ENCODE measurements around the gene IRS1. TPM values are rescaled to one million over a fixed set of nuclear protein-coding genes. Genes with fewer than 3 reads are reported as not detected.
A peak's percentile ranks its signal among the peaks of the same experiment; 100 is the strongest.

IRS1 gene
- polyA plus RNA-seq, 2 of the 4 experiments (the other 2 are of a cell fraction) = 10.4 to 13.9 TPM

DNA sequence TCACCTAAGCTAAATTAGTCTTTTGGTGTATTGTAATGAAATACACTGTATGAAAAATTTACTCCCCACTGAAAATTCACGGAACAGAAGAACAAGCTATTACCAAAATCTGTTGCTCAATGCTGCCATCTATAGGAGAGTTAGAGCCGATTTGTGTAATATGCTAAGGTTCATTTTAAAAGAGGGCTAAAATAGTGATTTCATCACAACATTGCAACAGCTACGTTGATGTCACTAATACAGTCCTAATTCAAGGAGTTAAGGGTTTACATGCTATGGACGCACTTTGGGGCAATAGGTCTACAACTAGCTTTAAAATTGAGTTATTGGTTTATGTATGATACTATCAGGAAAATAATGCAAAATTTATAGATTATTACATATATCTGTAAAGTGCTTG, 3.0 kb upstream of the IRS1 start:
- ChIA-PET POLR2A (interaction anchor here (0.6 to 0.9 kb wide), 3 partner anchors 684 to 1137 kb away, joined by 3 read pairs; no protein-coding TSS in a partner anchor), CTCF (interaction anchor here (0.6 to 4.6 kb wide), 47 partner anchors 9 to 1140 kb away, joined by 3 to 28 read pairs (median 4); partner anchors contain the start of gene RHBDD1)
- Histone ChIP-seq H3K4me3 (no peak overlapping the region), H3K4me2 (peak overlapping the region; percentile 96), H3K27ac (peak overlapping the region in 1 of 2 experiments; percentile 31; a peak in 1 of 6 replicates), H3K9me3 (no peaks in the 10 kb centered on the region), H3K4me1 (peaks cover 20% of the 10 kb centered on the region)
- TF ChIP-seq HEYL (CRISPR knock-in tag; IDR thresholded peaks at IDR 0.05) (no peak), SMC3 (IDR thresholded peaks at IDR 0.05) (peak; percentile 90), MAZ (IDR thresholded peaks at IDR 0.05; ENCODE audit: borderline replicate concordance, low read depth, low read length) (no peak), RAD21 (conservative IDR thresholded peaks at IDR 0.05 in 1 of 2, IDR thresholded peaks at IDR 0.05 in 1 of 2) (peak; percentile 86 to 89), POLR2A (IDR thresholded peaks at IDR 0.05; ENCODE audit: low read length) (no peak), CEBPB (IDR thresholded peaks at IDR 0.05) (peak; percentile 87 to 92), POLR2AphosphoS2 (conservative IDR thresholded peaks at IDR 0.05; ENCODE audit: low read length) (no peak), KDM1A (IDR thresholded peaks at IDR 0.05; ENCODE audit: low read depth) (no peak)
- TF ChIP-seq, protein P1, sequence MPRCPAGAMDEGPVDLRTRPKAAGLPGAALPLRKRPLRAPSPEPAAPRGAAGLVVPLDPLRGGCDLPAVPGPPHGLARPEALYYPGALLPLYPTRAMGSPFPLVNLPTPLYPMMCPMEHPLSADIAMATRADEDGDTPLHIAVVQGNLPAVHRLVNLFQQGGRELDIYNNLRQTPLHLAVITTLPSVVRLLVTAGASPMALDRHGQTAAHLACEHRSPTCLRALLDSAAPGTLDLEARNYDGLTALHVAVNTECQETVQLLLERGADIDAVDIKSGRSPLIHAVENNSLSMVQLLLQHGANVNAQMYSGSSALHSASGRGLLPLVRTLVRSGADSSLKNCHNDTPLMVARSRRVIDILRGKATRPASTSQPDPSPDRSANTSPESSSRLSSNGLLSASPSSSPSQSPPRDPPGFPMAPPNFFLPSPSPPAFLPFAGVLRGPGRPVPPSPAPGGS (IDR thresholded peaks at IDR 0.05) = no peak
- TF ChIP-seq, protein P2, sequence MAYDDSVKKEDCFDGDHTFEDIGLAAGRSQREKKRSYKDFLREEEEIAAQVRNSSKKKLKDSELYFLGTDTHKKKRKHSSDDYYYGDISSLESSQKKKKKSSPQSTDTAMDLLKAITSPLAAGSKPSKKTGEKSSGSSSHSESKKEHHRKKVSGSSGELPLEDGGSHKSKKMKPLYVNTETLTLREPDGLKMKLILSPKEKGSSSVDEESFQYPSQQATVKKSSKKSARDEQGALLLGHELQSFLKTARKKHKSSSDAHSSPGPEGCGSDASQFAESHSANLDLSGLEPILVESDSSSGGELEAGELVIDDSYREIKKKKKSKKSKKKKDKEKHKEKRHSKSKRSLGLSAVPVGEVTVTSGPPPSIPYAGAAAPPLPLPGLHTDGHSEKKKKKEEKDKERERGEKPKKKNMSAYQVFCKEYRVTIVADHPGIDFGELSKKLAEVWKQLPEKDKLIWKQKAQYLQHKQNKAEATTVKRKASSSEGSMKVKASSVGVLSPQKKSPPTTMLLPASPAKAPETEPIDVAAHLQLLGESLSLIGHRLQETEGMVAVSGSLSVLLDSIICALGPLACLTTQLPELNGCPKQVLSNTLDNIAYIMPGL (CRISPR knock-in tag; IDR thresholded peaks at IDR 0.05; ENCODE audit: borderline replicate concordance) = no peak
- TF ChIP-seq, protein P3, sequence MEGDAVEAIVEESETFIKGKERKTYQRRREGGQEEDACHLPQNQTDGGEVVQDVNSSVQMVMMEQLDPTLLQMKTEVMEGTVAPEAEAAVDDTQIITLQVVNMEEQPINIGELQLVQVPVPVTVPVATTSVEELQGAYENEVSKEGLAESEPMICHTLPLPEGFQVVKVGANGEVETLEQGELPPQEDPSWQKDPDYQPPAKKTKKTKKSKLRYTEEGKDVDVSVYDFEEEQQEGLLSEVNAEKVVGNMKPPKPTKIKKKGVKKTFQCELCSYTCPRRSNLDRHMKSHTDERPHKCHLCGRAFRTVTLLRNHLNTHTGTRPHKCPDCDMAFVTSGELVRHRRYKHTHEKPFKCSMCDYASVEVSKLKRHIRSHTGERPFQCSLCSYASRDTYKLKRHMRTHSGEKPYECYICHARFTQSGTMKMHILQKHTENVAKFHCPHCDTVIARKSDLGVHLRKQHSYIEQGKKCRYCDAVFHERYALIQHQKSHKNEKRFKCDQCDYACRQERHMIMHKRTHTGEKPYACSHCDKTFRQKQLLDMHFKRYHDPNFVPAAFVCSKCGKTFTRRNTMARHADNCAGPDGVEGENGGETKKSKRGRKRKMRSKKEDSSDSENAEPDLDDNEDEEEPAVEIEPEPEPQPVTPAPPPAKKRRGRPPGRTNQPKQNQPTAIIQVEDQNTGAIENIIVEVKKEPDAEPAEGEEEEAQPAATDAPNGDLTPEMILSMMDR (IDR thresholded peaks at IDR 0.05) = peak; percentile 88
- no peak for ATAC-seq
- WGBS (ENCODE audit: missing lambda C conversion rate) = 0% methylated on average over 4 of the region's 4 CpGs
- no peak for FAIRE-seq
- DNase-seq (ENCODE audit: low read depth in 1 of 2, low spot score in 1 of 2) = peak in 1 of 2 experiments; percentile 85

DNA sequence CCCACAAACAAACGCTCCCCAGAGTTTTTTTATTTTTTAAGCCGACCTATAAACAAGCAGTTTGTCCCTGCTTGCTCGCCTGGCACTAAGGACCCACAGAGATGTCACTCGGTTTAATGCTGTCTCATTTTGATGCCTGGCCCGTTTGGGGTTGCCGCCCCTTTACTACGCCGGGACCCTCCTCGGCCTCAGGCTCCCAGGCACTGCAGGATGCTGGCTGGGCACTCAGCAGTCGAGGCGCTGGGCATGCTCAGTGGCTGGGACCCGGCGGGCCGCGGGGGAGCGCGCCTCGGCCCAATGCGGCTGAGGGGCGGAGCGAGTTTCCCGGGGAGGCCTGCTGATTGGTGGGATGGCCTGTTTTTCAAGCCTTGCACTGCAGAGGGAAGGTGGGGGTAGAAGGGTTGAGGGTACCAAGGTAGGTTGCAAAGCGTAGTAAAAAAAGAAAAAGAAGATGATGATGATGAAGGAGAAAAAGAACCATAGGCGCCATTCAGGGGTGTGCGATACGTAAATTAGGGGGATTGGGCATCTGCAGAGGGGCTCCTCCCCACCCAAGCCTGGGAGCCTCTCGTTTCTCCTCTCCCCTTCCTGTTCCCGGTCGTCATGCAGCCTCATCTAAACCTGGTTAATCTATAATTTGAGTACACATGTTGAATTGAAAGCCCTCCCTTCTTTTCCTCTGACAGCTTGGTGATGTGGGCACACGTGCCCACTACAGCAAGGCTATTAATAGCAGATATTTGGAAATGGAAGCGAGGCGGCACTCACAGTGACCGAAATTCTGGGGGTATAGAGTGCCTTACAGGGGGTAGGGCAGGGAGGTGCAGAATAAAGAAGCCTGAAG, 1.5 kb upstream of the IRS1 start:
- FAIRE-seq (peak; percentile 65), DNase-seq (ENCODE audit: low read depth in 1 of 2, low spot score in 1 of 2) (peak; percentile 84 to 91), ATAC-seq (peak; percentile 63 to 86)
- no peaks in the 10 kb centered on the region for H3K9me3 ChIP-seq
- peak overlapping the region; percentile 80 for H3K4me3 ChIP-seq
- CTCF ChIA-PET = interaction anchor here (0.7 to 4.6 kb wide), 25 partner anchors 11 to 1135 kb away, joined by 3 to 28 read pairs (median 5); partner anchors contain the start of gene RHBDD1
- POLR2A ChIA-PET = interaction anchor here (0.8 to 1.0 kb wide), 3 partner anchors 11 to 1136 kb away, joined by 3 to 4 read pairs (median 4); partner anchors contain the start of gene RHBDD1
- peak overlapping the region; percentile 95 to 100 for H3K27ac ChIP-seq
- H3K4me2 ChIP-seq = peak overlapping the region; percentile 96
- 1% methylated on average over 29 of the region's 33 CpGs for WGBS (ENCODE audit: missing lambda C conversion rate)
- peaks cover 33% of the 10 kb centered on the region for H3K4me1 ChIP-seq
- TF ChIP-seq, protein P4, sequence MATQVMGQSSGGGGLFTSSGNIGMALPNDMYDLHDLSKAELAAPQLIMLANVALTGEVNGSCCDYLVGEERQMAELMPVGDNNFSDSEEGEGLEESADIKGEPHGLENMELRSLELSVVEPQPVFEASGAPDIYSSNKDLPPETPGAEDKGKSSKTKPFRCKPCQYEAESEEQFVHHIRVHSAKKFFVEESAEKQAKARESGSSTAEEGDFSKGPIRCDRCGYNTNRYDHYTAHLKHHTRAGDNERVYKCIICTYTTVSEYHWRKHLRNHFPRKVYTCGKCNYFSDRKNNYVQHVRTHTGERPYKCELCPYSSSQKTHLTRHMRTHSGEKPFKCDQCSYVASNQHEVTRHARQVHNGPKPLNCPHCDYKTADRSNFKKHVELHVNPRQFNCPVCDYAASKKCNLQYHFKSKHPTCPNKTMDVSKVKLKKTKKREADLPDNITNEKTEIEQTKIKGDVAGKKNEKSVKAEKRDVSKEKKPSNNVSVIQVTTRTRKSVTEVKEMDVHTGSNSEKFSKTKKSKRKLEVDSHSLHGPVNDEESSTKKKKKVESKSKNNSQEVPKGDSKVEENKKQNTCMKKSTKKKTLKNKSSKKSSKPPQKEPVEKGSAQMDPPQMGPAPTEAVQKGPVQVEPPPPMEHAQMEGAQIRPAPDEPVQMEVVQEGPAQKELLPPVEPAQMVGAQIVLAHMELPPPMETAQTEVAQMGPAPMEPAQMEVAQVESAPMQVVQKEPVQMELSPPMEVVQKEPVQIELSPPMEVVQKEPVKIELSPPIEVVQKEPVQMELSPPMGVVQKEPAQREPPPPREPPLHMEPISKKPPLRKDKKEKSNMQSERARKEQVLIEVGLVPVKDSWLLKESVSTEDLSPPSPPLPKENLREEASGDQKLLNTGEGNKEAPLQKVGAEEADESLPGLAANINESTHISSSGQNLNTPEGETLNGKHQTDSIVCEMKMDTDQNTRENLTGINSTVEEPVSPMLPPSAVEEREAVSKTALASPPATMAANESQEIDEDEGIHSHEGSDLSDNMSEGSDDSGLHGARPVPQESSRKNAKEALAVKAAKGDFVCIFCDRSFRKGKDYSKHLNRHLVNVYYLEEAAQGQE (IDR thresholded peaks at IDR 0.05) = no peak
- TF ChIP-seq, protein P3 (IDR thresholded peaks at IDR 0.05) = no peak
- TF ChIP-seq HOXB13 (CRISPR knock-in tag; IDR thresholded peaks at IDR 0.05; ENCODE audit: low read depth) (no peak), RCOR1 (IDR thresholded peaks at IDR 0.05; ENCODE audit: low read depth, low read length) (no peak), KDM1A (IDR thresholded peaks at IDR 0.05; ENCODE audit: low read depth) (no peak), RARB (CRISPR knock-in tag; IDR thresholded peaks at IDR 0.05) (no peak), SMC3 (IDR thresholded peaks at IDR 0.05) (no peak), SREBF2 (IDR thresholded peaks at IDR 0.05) (no peak), GATA3 (IDR thresholded peaks at IDR 0.05; ENCODE audit: borderline replicate concordance) (no peak), NPAS2 (CRISPR knock-in tag; IDR thresholded peaks at IDR 0.05; ENCODE audit: borderline replicate concordance) (no peak), JUN (IDR thresholded peaks at IDR 0.05) (peak in 1 of 2 experiments; percentile 60; a peak in 3 of 5 replicates)
- TF ChIP-seq, protein P5, sequence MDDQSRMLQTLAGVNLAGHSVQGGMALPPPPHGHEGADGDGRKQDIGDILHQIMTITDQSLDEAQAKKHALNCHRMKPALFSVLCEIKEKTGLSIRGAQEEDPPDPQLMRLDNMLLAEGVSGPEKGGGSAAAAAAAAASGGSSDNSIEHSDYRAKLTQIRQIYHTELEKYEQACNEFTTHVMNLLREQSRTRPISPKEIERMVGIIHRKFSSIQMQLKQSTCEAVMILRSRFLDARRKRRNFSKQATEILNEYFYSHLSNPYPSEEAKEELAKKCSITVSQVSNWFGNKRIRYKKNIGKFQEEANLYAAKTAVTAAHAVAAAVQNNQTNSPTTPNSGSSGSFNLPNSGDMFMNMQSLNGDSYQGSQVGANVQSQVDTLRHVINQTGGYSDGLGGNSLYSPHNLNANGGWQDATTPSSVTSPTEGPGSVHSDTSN (IDR thresholded peaks at IDR 0.05) = peak; percentile 95
- TF ChIP-seq, protein P6, sequence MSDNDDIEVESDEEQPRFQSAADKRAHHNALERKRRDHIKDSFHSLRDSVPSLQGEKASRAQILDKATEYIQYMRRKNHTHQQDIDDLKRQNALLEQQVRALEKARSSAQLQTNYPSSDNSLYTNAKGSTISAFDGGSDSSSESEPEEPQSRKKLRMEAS (IDR thresholded peaks at IDR 0.05) = peak; percentile 68; the same call in 1 of the 2 replicates
